ENCODE results near the gene THEM4. TPM values are rescaled to one million over a fixed set of nuclear protein-coding genes. Genes with fewer than 3 reads are reported as not detected.

The THEM4 gene
- total RNA-seq, 4 donors from 2014 or later: 9.1 to 45.2 (median 14.6) TPM

GRCh38 chr1:151835596-151835995 is 73.7 kb downstream of the THEM4 start:
- H3K9me3 ChIP-seq: no peaks in the 10 kb centered on the region
- TF ChIP-seq POLR2A (IDR thresholded peaks at IDR 0.05): no peak
- no peak for TF ChIP-seq CTCF (IDR thresholded peaks at IDR 0.05)

GRCh38 chr1:151834239-151834638 is 75.1 kb downstream of the THEM4 start:
- H3K27me3 ChIP-seq: no peaks in the 10 kb centered on the region
- H3K27ac ChIP-seq: peak overlapping the region in 1 of 4 donors; percentile 6
- peaks cover 0 to 69% (median 12%) of the 10 kb centered on the region in 4 donors for H3K4me1 ChIP-seq
- DNase-seq: no peak
- no peaks in the 10 kb centered on the region for H3K36me3 ChIP-seq
- no peaks in the 10 kb centered on the region for H3K9me3 ChIP-seq
- no peak for TF ChIP-seq CTCF (IDR thresholded peaks at IDR 0.05)
- TF ChIP-seq POLR2A (IDR thresholded peaks at IDR 0.05): no peak
- H3K4me3 ChIP-seq: no peak overlapping the region

More at GRCh38 chr1:151835596-151835995, 73.7 kb downstream of the THEM4 start:
- peaks cover 0 to 69% (median 12%) of the 10 kb centered on the region in 4 donors for H3K4me1 ChIP-seq
- no peak overlapping the region for H3K27ac ChIP-seq
- no peaks in the 10 kb centered on the region for H3K27me3 ChIP-seq
- H3K4me3 ChIP-seq: no peak overlapping the region
- no peak for DNase-seq
- no peaks in the 10 kb centered on the region for H3K36me3 ChIP-seq

- TF ChIP-seq CTCF (IDR thresholded peaks at IDR 0.05) (no peak), POLR2A (IDR thresholded peaks at IDR 0.05) (no peak)
- Histone ChIP-seq H3K4me1 (peaks cover 0 to 60% (median 7%) of the 10 kb centered on the region in 4 donors), H3K27me3 (no peaks in the 10 kb centered on the region), H3K9me3 (no peaks in the 10 kb centered on the region), H3K27ac (peak overlapping the region in 1 of 4 donors; percentile 95), H3K36me3 (no peaks in the 10 kb centered on the region), H3K4me3 (peak overlapping the region in 2 of 4 donors; percentile 27 to 36)
- no peak for DNase-seq
Observed at GRCh38 chr1:151833172-151833900, 76.0 kb downstream of the THEM4 start.

GRCh38 chr1:151832318-151832980 is 76.9 kb downstream of the THEM4 start:
- H3K4me3 ChIP-seq: peak overlapping the region in 2 of 4 donors; percentile 45 to 67
- no peaks in the 10 kb centered on the region for H3K36me3 ChIP-seq
- TF ChIP-seq CTCF (IDR thresholded peaks at IDR 0.05): no peak
- peak in 1 of 2 donors; percentile 28 for TF ChIP-seq POLR2A (IDR thresholded peaks at IDR 0.05)
- no peaks in the 10 kb centered on the region for H3K9me3 ChIP-seq
- H3K27me3 ChIP-seq: no peaks in the 10 kb centered on the region
- H3K27ac ChIP-seq: peak overlapping the region in 2 of 4 donors; percentile 14 to 95
- peak in 2 of 3 donors; percentile 90 to 92 for DNase-seq
- peaks cover 0 to 53% (median 4%) of the 10 kb centered on the region in 4 donors for H3K4me1 ChIP-seq

GRCh38 chr1:151831605-151832004 is 77.7 kb downstream of the THEM4 start, which contains the start of gene RORC:
TSS of gene RORC (minus strand) at chr1:151831802. CDS start at chr1:151831764, 38 bp downstream.
- Histone ChIP-seq H3K27ac (peak within 1 kb of the TSS in 3 of 4 donors; percentile 78 to 95 (median 81)), H3K27me3 (no peaks in the 10 kb centered on the region), H3K9me3 (no peaks in the 10 kb centered on the region), H3K4me1 (peaks cover 0 to 45% (median 3%) of the 10 kb centered on the region in 4 donors), H3K4me3 (peak within 1 kb of the TSS in 3 of 4 donors; percentile 29 to 67 (median 45)), H3K36me3 (no peaks in the 10 kb centered on the region)
- TF ChIP-seq POLR2A (IDR thresholded peaks at IDR 0.05) (peak; percentile 91 to 96), CTCF (IDR thresholded peaks at IDR 0.05) (no peak)
- peak in 2 of 3 donors; percentile 82 to 87 for DNase-seq

Measured in Peyer's patch (tissue), 4 donors.